K562 (cell line): Measurements from ENCODE around the gene ADAM22. TPM values are rescaled to one million over a fixed set of nuclear protein-coding genes. Genes with fewer than 3 reads are reported as not detected.

Experiments
- ATAC-seq: fragments of 200-7000 bp; cut with Tn5 transposase; 3 replicates; pipeline ENCODE4 v1.9.1; 2020; ENCODE audit warnings: moderate library complexity
- BruUV-seq: library from RNA; stranded (reverse); fragments of 400-500 nt; replicated peaks from 2 replicates; lab custom pipeline; 2021; lab: Mats Ljungman, UMichigan
- CTCF ChIA-PET: fragments of 300-600 bp; formaldehyde crosslinking; extraction: SDS; loops from one replicate; lab custom pipeline; 2021; ENCODE audit warnings: low intra/inter-chr PET ratio; lab: Yijun Ruan, JAX
- POLR2A ChIA-PET: fragments of 300-600, 350-650 bp; sonication (Branson Sonifier 250); formaldehyde crosslinking; extraction: SDS; loops from one replicate; lab custom pipeline; 2021; ENCODE audit warnings: antibody characterized with exemption, inconsistent platforms; lab: Yijun Ruan, JAX
- DNase-seq, 4 experiments: peaks; one replicate each; pipeline versions ENCODE4 v3.0.0 to v3.0.0-alpha.2; 2011 to 2018; ENCODE audit warnings: low spot score in 3 of 4, mixed read lengths in 3 of 4; ENCODE audit errors: extremely low read depth in 1 of 4
- FAIRE-seq: peaks from 2 replicates; lab custom pipeline; 2011; peaks lifted over from hg19 to GRCh38; lab: Jason Lieb, UNC
- H2AFZ ChIP-seq: 2 replicates; pipeline ENCODE4 v1.6.0; 2011; ENCODE audit warnings: low read depth, low read length, control low read depth, inconsistent platforms
- H3K27ac ChIP-seq: fragments of 200-600 bp; 3 replicates; pipeline ENCODE4 v1.8.0; 2011; ENCODE audit warnings: low read depth, mild to moderate bottlenecking, control low read depth, inconsistent platforms, low read length, moderate library complexity, mixed read lengths; ENCODE audit errors: extremely low read depth
- H3K27me3 ChIP-seq, 2 experiments: fragments of 300-600 bp in 1 of 2; 2 replicates in 1 of 2; 3 replicates in 1 of 2; pipeline versions ENCODE4 v1.6.0 to v1.8.0; 2011; ENCODE audit warnings: inconsistent platforms in 2 of 2, low read length in 2 of 2, mild to moderate bottlenecking in 1 of 2, mixed read lengths in 1 of 2, moderate library complexity in 1 of 2; ENCODE audit not compliant: control insufficient read depth in 2 of 2, insufficient read depth in 2 of 2
- H3K36me3 ChIP-seq: fragments of 300-600 bp; 3 replicates; pipeline ENCODE4 v1.8.0; 2011; ENCODE audit warnings: mild to moderate bottlenecking, low read length, inconsistent platforms; ENCODE audit not compliant: control insufficient read depth, insufficient read depth
- H3K4me1 ChIP-seq, 2 experiments: fragments of 200-600 bp in 1 of 2; replicated peaks in 1 of 2; 2 replicates in 1 of 2; 3 replicates in 1 of 2; pipeline versions ENCODE4 v1.5.1 to v1.8.0; 2011; ENCODE audit warnings: inconsistent platforms in 2 of 2, low read length in 2 of 2, mild to moderate bottlenecking in 1 of 2, mixed read lengths in 1 of 2, moderate library complexity in 1 of 2; ENCODE audit not compliant: control insufficient read depth in 2 of 2, insufficient read depth in 2 of 2
- H3K4me2 ChIP-seq: 2 replicates; pipeline ENCODE4 v1.6.1; 2011; ENCODE audit warnings: low read length, control low read depth, inconsistent platforms, mixed read lengths; ENCODE audit not compliant: insufficient read depth
- H3K4me3 ChIP-seq: fragments of 200-600 bp; sonication (generic), shearing (Covaris generic); 2 replicates; pipeline ENCODE4 v1.5.1; 2016; ENCODE audit warnings: control low read depth, inconsistent platforms
- H3K79me2 ChIP-seq: fragments of 200-600 bp; 3 replicates; pipeline ENCODE4 v1.8.0; 2011; ENCODE audit warnings: low read length, inconsistent platforms; ENCODE audit not compliant: control insufficient read depth, insufficient read depth
- H3K9ac ChIP-seq, 2 experiments: 2 replicates each; pipeline versions ENCODE4 v1.6.0 to v1.6.1; 2011; ENCODE audit warnings: low read depth in 2 of 2, low read length in 2 of 2, control low read depth in 1 of 2, inconsistent platforms in 1 of 2, mild to moderate bottlenecking in 1 of 2, mixed read lengths in 1 of 2; ENCODE audit not compliant: insufficient read depth in 1 of 2
- H3K9me1 ChIP-seq: one replicate; pipeline ENCODE4 v1.6.0; 2011; ENCODE audit warnings: inconsistent platforms, mild to moderate bottlenecking, low read length, moderate library complexity; ENCODE audit not compliant: control insufficient read depth, insufficient read depth
- H3K9me3 ChIP-seq: replicated peaks from 2 replicates; pipeline ENCODE4 v1.5.1; 2011; ENCODE audit warnings: low read depth, low read length, inconsistent platforms; ENCODE audit not compliant: control insufficient read depth, insufficient read depth
- H4K20me1 ChIP-seq: replicated peaks from 2 replicates; pipeline ENCODE4 v1.6.1; 2011; ENCODE audit warnings: low read length, inconsistent platforms, mixed read lengths; ENCODE audit not compliant: control insufficient read depth, insufficient read depth
- ATF1 ChIP-seq, 2 experiments: fragments of 450-650 bp in 1 of 2; IDR thresholded peaks; 2 replicates each; pipeline ENCODE4 v1.6.1; 2016; ENCODE audit warnings: missing compliant biosample characterization in 1 of 2, missing genetic modification characterization in 1 of 2
- CBFA2T2 ChIP-seq: fragments of 450-650 bp; conservative IDR thresholded peaks from 2 replicates; pipeline ENCODE4 v1.6.1; 2017; ENCODE audit warnings: mild to moderate bottlenecking
- ETV1 ChIP-seq: fragments of 450-650 bp; conservative IDR thresholded peaks from 2 replicates; pipeline ENCODE4 v1.6.1; 2016; ENCODE audit warnings: missing genetic modification characterization, control low read depth, low read depth, missing compliant biosample characterization
- EWSR1 ChIP-seq: fragments of 450-650 bp; IDR thresholded peaks from 2 replicates; pipeline ENCODE4 v1.6.1; 2018; ENCODE audit warnings: borderline replicate concordance, mild to moderate bottlenecking, low read depth, moderate library complexity; ENCODE audit not compliant: partially characterized antibody
- HIVEP1 ChIP-seq: fragments of 250-450 bp; sonication (Bioruptor Pico); IDR thresholded peaks from 2 replicates; pipeline ENCODE4 v1.4.0; 2020; ENCODE audit warnings: mild to moderate bottlenecking
- KLF16 ChIP-seq: IDR thresholded peaks from 2 replicates; pipeline ENCODE4 v1.6.1; 2016; ENCODE audit warnings: antibody characterized with exemption
- PCBP2 ChIP-seq: fragments of 200-400 bp; formaldehyde crosslinking; IDR thresholded peaks from 2 replicates; pipeline ENCODE4 v1.6.1; 2018; ENCODE audit warnings: low read length, low read depth, mild to moderate bottlenecking, moderate library complexity; ENCODE audit not compliant: poor library complexity, severe bottlenecking
- RFX1 ChIP-seq: fragments of 450-650 bp; IDR thresholded peaks from 2 replicates; pipeline ENCODE4 v1.6.1; 2016; ENCODE audit warnings: mild to moderate bottlenecking, moderate library complexity
- SAFB ChIP-seq: fragments of 200-400 bp; formaldehyde crosslinking; IDR thresholded peaks from 2 replicates; pipeline ENCODE4 v1.6.1; 2017; ENCODE audit warnings: low read depth, low read length, borderline replicate concordance
- TCF3 ChIP-seq: sonication (generic); formaldehyde crosslinking; IDR thresholded peaks from 2 replicates; pipeline ENCODE4 v1.4.0; 2020; ENCODE audit warnings: mild to moderate bottlenecking, missing genetic modification reagents
- ZNF311 ChIP-seq: fragments of 250-450 bp; sonication (Bioruptor Pico); IDR thresholded peaks from 2 replicates; pipeline ENCODE4 v1.4.0; 2020; ENCODE audit warnings: mild to moderate bottlenecking, moderate library complexity
- WGBS: fragments of 100-300 bp; shearing (Covaris generic); methylation state at CpG from one replicate; pipeline ENCODE4 v1.1.6; 2016; ENCODE audit warnings: low coverage, mixed read lengths; ENCODE audit not compliant: insufficient coverage; ENCODE audit errors: missing lambda C conversion rate; 5-methylcytosine and 5-hydroxymethylcytosine counted together
- in situ Hi-C: fragments of 300-500 bp; cut with MboI; formaldehyde crosslinking; loops from 4 replicates; pipeline ENCODE4 v1.15.0; 2018; ENCODE audit warnings: inconsistent platforms, mixed read lengths
- intact Hi-C: fragments of 100-400 bp; cut with micrococcal nuclease; formaldehyde crosslinking; loops from 2 replicates; pipeline ENCODE4 v1.14.2; 2022
- polyA plus RNA-seq, 8 experiments: library from polyadenylated mRNA; depleted of rRNA in 4 of 8; stranded (reverse) in 5 of 8; unstranded in 3 of 8; fragments of >200 nt; fragmentation: Nextera tagmentation in 2 of 8; fragmentation: Illumina TruSeq in 1 of 8; extraction: Ambion mirVana in 2 of 8; extraction: Trizol in 1 of 8; gene quantifications; 2 replicates each; pipeline versions ENCODE4 v1.2.1 to v1.2.3, GENCODE V29; 2011 to 2014; ENCODE audit warnings: inconsistent platforms in 1 of 8, missing spikeins in 1 of 8
- total RNA-seq, 7 experiments: library from RNA; depleted of rRNA in 6 of 7; stranded (reverse); fragments of >200 nt in 6 of 7; fragmentation: Illumina TruSeq in 2 of 7; extraction: Trizol in 2 of 7; gene quantifications; 2 replicates each; pipeline versions ENCODE4 v1.2.1 to v1.2.3, GENCODE V29; 2011 to 2021; ENCODE audit warnings: low replicate concordance in 1 of 7
- TF ChIP-seq, protein P1 (sequence below): sonication (generic); formaldehyde crosslinking; IDR thresholded peaks from 2 replicates; pipeline ENCODE4 v1.8.0; 2022; ENCODE audit warnings: missing genetic modification reagents, mild to moderate bottlenecking, borderline replicate concordance
- TF ChIP-seq, protein P2 (sequence below): sonication (generic); formaldehyde crosslinking; IDR thresholded peaks from 2 replicates; pipeline ENCODE4 v1.8.0; 2022; ENCODE audit warnings: mild to moderate bottlenecking, missing genetic modification reagents
- TF ChIP-seq, protein P3 (sequence below): fragments of 450-650 bp; IDR thresholded peaks from 2 replicates; pipeline ENCODE4 v1.7.1; 2018; ENCODE audit warnings: mild to moderate bottlenecking, low read depth; ENCODE audit not compliant: partially characterized antibody

The ADAM22 gene
- total and polyA plus RNA-seq, 9 of the 15 experiments (the other 6 are each of a cell fraction or from before 2014, with no cell fraction given): 0.01 to 0.58 (median 0.18) TPM

DNA sequence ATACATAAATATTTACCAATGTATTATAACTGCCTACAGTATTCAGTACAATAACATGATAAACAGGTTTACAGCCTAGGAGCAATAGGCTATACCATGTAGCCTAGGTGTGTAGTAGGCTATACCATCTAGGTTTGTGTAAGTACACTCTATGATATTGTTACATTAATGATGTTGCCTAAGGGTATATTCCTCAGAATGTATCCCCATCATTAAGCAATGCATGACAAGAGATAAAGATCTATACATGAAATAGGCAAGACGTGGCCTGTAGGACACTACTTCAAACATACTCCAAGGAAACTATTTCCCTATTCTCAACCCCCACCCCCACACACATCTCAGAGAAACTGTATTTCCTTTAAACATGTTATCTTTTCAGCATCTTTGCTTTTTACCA, 15.3 kb upstream of the ADAM22 start (continued):
- TF ChIP-seq SAFB: no peak
- no peak for TF ChIP-seq HIVEP1
- no peak for TF ChIP-seq CBFA2T2
- no peak for TF ChIP-seq RFX1
- TF ChIP-seq EWSR1: no peak
- no peak for TF ChIP-seq ZNF311 (CRISPR knock-in tag)

DNA sequence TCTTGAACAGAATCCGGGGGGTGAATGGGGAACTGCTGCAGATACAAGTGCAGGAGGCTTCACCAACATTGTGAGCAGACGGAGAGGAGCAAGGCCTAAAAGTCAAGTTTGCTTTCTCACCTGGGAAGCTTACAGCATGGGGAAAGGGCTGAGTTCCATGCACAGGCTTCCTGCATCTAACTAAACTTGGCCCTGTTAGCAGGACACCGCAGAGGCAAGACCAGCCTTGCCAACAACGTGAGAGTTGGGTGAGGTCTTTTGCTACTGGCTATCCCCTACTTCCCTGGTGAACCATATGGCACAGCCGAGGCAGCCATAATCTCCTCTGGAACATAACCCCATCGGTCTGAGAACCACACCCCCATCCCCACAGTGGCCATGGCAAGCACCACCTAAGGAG, 14.2 kb upstream of the ADAM22 start:
- Histone ChIP-seq H3K9me1 (no peaks in the 10 kb centered on the region), H3K79me2 (no peaks in the 10 kb centered on the region), H2AFZ (no peak overlapping the region), H3K4me2 (no peak overlapping the region), H4K20me1 (no peaks in the 10 kb centered on the region), H3K36me3 (no peaks in the 10 kb centered on the region), H3K4me1 (no peaks in the 10 kb centered on the region), H3K27ac (no peak overlapping the region), H3K4me3 (no peak overlapping the region), H3K9me3 (no peaks in the 10 kb centered on the region), H3K27me3 (peaks cover 9 to 12% of the 10 kb centered on the region in 2 experiments; a peak in 3 of 5 replicates), H3K9ac (no peak overlapping the region)
- FAIRE-seq (no peak), DNase-seq (no peak), ATAC-seq (no peak)
- ChIA-PET POLR2A (no interaction called here), CTCF (no interaction called here)
- TF ChIP-seq ATF1 (CRISPR knock-in tag; IDR thresholded peaks at IDR 0.05): no peak
- TF ChIP-seq ATF1 (tag; IDR thresholded peaks at IDR 0.05): no peak
- no peak for TF ChIP-seq KLF16
- TF ChIP-seq PCBP2: no peak
- no peak for TF ChIP-seq TCF3 (CRISPR knock-in tag)
- TF ChIP-seq, protein P1, sequence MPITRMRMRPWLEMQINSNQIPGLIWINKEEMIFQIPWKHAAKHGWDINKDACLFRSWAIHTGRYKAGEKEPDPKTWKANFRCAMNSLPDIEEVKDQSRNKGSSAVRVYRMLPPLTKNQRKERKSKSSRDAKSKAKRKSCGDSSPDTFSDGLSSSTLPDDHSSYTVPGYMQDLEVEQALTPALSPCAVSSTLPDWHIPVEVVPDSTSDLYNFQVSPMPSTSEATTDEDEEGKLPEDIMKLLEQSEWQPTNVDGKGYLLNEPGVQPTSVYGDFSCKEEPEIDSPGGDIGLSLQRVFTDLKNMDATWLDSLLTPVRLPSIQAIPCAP (CRISPR knock-in tag): no peak
- TF ChIP-seq ETV1 (tag): no peak
- TF ChIP-seq, protein P2, sequence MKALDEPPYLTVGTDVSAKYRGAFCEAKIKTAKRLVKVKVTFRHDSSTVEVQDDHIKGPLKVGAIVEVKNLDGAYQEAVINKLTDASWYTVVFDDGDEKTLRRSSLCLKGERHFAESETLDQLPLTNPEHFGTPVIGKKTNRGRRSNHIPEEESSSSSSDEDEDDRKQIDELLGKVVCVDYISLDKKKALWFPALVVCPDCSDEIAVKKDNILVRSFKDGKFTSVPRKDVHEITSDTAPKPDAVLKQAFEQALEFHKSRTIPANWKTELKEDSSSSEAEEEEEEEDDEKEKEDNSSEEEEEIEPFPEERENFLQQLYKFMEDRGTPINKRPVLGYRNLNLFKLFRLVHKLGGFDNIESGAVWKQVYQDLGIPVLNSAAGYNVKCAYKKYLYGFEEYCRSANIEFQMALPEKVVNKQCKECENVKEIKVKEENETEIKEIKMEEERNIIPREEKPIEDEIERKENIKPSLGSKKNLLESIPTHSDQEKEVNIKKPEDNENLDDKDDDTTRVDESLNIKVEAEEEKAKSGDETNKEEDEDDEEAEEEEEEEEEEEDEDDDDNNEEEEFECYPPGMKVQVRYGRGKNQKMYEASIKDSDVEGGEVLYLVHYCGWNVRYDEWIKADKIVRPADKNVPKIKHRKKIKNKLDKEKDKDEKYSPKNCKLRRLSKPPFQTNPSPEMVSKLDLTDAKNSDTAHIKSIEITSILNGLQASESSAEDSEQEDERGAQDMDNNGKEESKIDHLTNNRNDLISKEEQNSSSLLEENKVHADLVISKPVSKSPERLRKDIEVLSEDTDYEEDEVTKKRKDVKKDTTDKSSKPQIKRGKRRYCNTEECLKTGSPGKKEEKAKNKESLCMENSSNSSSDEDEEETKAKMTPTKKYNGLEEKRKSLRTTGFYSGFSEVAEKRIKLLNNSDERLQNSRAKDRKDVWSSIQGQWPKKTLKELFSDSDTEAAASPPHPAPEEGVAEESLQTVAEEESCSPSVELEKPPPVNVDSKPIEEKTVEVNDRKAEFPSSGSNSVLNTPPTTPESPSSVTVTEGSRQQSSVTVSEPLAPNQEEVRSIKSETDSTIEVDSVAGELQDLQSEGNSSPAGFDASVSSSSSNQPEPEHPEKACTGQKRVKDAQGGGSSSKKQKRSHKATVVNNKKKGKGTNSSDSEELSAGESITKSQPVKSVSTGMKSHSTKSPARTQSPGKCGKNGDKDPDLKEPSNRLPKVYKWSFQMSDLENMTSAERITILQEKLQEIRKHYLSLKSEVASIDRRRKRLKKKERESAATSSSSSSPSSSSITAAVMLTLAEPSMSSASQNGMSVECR (CRISPR knock-in tag): no peak
- TF ChIP-seq, protein P3, sequence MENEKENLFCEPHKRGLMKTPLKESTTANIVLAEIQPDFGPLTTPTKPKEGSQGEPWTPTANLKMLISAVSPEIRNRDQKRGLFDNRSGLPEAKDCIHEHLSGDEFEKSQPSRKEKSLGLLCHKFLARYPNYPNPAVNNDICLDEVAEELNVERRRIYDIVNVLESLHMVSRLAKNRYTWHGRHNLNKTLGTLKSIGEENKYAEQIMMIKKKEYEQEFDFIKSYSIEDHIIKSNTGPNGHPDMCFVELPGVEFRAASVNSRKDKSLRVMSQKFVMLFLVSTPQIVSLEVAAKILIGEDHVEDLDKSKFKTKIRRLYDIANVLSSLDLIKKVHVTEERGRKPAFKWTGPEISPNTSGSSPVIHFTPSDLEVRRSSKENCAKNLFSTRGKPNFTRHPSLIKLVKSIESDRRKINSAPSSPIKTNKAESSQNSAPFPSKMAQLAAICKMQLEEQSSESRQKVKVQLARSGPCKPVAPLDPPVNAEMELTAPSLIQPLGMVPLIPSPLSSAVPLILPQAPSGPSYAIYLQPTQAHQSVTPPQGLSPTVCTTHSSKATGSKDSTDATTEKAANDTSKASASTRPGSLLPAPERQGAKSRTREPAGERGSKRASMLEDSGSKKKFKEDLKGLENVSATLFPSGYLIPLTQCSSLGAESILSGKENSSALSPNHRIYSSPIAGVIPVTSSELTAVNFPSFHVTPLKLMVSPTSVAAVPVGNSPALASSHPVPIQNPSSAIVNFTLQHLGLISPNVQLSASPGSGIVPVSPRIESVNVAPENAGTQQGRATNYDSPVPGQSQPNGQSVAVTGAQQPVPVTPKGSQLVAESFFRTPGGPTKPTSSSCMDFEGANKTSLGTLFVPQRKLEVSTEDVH: no peak
- BruUV-seq: no TSS peak
- intact Hi-C loops (no loop called here), in situ Hi-C loops (no loop called here)
- WGBS: 7% methylated on average over 6 of the region's 6 CpGs
